ENCODE measurements around the gene EFNA4. TPM values are rescaled to one million over a fixed set of nuclear protein-coding genes. Genes with fewer than 3 reads are reported as not detected.

EFNA4 gene
- total and polyA plus RNA-seq, 9 of the 15 experiments (the other 6 are each of a cell fraction or from before 2014, with no cell fraction given) = 0.68 to 7.4 (median 6.1) TPM

DNA sequence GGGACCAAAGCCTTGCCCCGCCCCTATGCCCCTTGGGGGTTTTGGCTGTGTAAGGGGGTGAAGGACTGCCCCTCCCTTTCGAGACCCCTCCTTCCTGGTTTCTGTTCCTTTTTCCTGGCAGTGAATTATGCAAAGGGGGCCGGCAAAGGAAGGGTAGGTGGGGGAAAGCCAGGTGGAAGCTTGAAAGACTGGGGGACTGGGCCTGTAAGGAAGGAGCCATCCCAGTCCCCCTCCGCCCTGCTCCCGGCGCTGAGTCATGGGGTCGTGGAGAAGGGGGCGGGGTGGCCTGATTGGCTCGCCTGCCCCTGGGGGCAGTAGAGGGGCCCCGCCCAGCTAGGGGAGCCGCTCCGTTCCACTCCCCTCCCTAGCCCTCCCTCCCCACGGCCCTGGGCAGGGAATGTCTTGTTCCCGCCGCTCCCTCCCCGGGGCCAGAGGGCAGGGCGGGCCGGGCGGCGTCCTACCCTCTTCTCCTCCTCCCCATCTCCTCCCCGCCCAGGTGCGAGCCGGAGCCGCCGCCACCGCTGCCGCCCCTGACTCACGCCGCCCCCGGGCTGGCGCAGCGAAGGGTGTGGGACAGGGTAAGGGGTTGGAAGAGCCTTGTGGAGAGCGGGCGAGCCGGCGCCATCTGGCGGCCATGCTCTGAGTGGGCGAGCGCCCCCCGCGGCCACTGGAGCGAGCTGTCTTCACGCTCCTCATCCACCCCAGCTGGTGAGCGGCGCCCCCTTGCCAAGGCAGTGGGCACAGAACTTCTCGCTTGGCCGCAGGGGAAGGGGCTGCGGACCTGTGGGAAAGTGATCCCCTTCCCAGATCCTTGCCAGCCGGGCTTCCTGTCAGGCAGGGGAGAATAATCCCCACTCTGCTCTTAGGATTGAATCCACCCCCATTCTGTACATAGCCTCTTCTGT, 46.2 kb upstream of the EFNA4 start (continued):
- TF ChIP-seq, protein P1, sequence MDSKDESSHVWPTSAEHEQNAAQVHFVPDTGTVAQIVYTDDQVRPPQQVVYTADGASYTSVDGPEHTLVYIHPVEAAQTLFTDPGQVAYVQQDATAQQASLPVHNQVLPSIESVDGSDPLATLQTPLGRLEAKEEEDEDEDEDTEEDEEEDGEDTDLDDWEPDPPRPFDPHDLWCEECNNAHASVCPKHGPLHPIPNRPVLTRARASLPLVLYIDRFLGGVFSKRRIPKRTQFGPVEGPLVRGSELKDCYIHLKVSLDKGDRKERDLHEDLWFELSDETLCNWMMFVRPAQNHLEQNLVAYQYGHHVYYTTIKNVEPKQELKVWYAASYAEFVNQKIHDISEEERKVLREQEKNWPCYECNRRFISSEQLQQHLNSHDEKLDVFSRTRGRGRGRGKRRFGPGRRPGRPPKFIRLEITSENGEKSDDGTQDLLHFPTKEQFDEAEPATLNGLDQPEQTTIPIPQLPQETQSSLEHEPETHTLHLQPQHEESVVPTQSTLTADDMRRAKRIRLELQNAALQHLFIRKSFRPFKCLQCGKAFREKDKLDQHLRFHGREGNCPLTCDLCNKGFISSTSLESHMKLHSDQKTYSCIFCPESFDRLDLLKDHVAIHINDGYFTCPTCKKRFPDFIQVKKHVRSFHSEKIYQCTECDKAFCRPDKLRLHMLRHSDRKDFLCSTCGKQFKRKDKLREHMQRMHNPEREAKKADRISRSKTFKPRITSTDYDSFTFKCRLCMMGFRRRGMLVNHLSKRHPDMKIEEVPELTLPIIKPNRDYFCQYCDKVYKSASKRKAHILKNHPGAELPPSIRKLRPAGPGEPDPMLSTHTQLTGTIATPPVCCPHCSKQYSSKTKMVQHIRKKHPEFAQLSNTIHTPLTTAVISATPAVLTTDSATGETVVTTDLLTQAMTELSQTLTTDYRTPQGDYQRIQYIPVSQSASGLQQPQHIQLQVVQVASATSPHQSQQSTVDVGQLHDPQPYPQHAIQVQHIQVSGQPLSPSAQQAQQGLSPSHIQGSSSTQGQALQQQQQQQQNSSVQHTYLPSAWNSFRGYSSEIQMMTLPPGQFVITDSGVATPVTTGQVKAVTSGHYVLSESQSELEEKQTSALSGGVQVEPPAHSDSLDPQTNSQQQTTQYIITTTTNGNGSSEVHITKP (IDR thresholded peaks at IDR 0.05; ENCODE audit: partially characterized antibody) = peak; percentile 83
- TF ChIP-seq PTRF (tag; IDR thresholded peaks at IDR 0.05) (no peak), CBX5 (IDR thresholded peaks at IDR 0.05; ENCODE audit: borderline replicate concordance, low read depth) (0 out of 2 replicates have a peak, but pooled peaks have one; percentile 31), ZNF445 (CRISPR knock-in tag; IDR thresholded peaks at IDR 0.05; ENCODE audit: low read depth) (no peak), ZNF316 (IDR thresholded peaks at IDR 0.05) (peak; percentile 65), ZEB2 (IDR thresholded peaks at IDR 0.05) (peak; percentile 95), RHOXF2B (CRISPR knock-in tag; conservative IDR thresholded peaks at IDR 0.05) (no peak; the same call in 1 of the 2 replicates), FOXK2 (conservative IDR thresholded peaks at IDR 0.05 in 1 of 2, IDR thresholded peaks at IDR 0.05 in 1 of 2; ENCODE audit: low read depth in 2 of 2) (no peak), KAT7 (CRISPR knock-in tag; IDR thresholded peaks at IDR 0.05; ENCODE audit: borderline replicate concordance) (peak; percentile 97; the same call in 1 of the 2 replicates), ZNF589 (CRISPR knock-in tag; IDR thresholded peaks at IDR 0.05; ENCODE audit: low read depth) (no peak), KDM4B (IDR thresholded peaks at IDR 0.05; ENCODE audit: borderline replicate concordance in 2 of 2, low read depth in 1 of 2) (0 out of 4 replicates have a peak, but pooled peaks of 1 of the 2 experiments have one; percentile 53), ILK (tag; IDR thresholded peaks at IDR 0.05; ENCODE audit: borderline replicate concordance, low read depth) (no peak), EHMT2 (IDR thresholded peaks at IDR 0.05) (no peak), ETV5 (CRISPR knock-in tag; IDR thresholded peaks at IDR 0.05; ENCODE audit: low read depth) (peak; percentile 71; the same call in 1 of the 2 replicates), CBFB (CRISPR knock-in tag; IDR thresholded peaks at IDR 0.05) (no peak), POLR2B (IDR thresholded peaks at IDR 0.05; ENCODE audit: low read depth, partially characterized antibody) (peak; percentile 68)
- TF ChIP-seq, protein P2, sequence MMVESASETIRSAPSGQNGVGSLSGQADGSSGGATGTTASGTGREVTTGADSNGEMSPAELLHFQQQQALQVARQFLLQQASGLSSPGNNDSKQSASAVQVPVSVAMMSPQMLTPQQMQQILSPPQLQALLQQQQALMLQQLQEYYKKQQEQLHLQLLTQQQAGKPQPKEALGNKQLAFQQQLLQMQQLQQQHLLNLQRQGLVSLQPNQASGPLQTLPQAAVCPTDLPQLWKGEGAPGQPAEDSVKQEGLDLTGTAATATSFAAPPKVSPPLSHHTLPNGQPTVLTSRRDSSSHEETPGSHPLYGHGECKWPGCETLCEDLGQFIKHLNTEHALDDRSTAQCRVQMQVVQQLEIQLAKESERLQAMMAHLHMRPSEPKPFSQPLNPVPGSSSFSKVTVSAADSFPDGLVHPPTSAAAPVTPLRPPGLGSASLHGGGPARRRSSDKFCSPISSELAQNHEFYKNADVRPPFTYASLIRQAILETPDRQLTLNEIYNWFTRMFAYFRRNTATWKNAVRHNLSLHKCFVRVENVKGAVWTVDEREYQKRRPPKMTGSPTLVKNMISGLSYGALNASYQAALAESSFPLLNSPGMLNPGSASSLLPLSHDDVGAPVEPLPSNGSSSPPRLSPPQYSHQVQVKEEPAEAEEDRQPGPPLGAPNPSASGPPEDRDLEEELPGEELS (CRISPR knock-in tag; IDR thresholded peaks at IDR 0.05; ENCODE audit: borderline replicate concordance) = no peak
- TF ChIP-seq, protein P3, sequence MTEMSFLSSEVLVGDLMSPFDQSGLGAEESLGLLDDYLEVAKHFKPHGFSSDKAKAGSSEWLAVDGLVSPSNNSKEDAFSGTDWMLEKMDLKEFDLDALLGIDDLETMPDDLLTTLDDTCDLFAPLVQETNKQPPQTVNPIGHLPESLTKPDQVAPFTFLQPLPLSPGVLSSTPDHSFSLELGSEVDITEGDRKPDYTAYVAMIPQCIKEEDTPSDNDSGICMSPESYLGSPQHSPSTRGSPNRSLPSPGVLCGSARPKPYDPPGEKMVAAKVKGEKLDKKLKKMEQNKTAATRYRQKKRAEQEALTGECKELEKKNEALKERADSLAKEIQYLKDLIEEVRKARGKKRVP (CRISPR knock-in tag; IDR thresholded peaks at IDR 0.05) = no peak
- TF ChIP-seq, protein P4, sequence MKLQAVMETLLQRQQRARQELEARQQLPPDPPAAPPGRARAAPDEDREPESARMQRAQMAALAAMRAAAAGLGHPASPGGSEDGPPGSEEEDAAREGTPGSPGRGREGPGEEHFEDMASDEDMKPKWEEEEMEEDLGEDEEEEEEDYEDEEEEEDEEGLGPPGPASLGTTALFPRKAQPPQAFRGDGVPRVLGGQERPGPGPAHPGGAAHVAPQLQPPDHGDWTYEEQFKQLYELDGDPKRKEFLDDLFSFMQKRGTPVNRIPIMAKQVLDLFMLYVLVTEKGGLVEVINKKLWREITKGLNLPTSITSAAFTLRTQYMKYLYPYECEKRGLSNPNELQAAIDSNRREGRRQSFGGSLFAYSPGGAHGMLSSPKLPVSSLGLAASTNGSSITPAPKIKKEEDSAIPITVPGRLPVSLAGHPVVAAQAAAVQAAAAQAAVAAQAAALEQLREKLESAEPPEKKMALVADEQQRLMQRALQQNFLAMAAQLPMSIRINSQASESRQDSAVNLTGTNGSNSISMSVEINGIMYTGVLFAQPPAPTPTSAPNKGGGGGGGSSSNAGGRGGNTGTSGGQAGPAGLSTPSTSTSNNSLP (IDR thresholded peaks at IDR 0.05; ENCODE audit: borderline replicate concordance, low read depth, low read length) = no peak

Measured in K562 (cell line).